Measurements from ENCODE around the gene PDK2. TPM values are rescaled to one million over a fixed set of nuclear protein-coding genes. Genes with fewer than 3 reads are reported as not detected.

The PDK2 gene
- total RNA-seq, 1 donor from 2014 or later: 17.5 TPM

GRCh38 chr17:50071692-50072091, 23.5 kb upstream of the PDK2 start:
- no peak for DNase-seq (ENCODE audit: low read depth)
- no peak for TF ChIP-seq CTCF (conservative IDR thresholded peaks at IDR 0.05; ENCODE audit: low read depth, low read length)
- no peak overlapping the region for H3K4me3 ChIP-seq (ENCODE audit: low read depth, low read length)

GRCh38 chr17:50072130-50072529, 23.0 kb upstream of the PDK2 start:
- TF ChIP-seq CTCF (conservative IDR thresholded peaks at IDR 0.05; ENCODE audit: low read depth, low read length): no peak
- H3K4me3 ChIP-seq (ENCODE audit: low read depth, low read length): no peak overlapping the region
- no peak for DNase-seq (ENCODE audit: low read depth)

- TF ChIP-seq CTCF (conservative IDR thresholded peaks at IDR 0.05; ENCODE audit: low read depth, low read length): no peak
- no peak for DNase-seq (ENCODE audit: low read depth)
- no peak overlapping the region for H3K4me3 ChIP-seq (ENCODE audit: low read depth, low read length)
Measured at GRCh38 chr17:50072925-50073324, 22.2 kb upstream of the PDK2 start.

DNA sequence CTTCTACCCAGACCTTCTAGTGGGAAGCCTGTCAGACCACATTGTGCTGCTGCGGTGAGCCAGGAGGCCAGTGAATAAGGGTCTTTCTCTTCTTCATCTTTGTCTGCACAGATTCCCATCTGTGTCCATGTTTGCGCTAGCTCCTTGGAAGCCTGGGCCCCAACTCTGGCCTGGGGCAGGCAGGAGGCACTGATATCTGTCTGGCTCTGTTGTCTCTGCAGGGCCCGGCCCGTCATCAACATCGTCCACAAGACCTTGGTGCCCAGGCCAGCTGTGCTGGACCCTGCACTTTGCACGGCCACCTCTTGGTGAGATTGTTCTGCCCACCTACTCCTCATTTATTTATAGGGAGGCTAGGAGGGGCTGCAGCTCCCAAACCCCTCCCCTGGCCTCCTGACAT, 20.9 kb upstream of the PDK2 start:
- no peak for TF ChIP-seq CTCF (conservative IDR thresholded peaks at IDR 0.05; ENCODE audit: low read depth, low read length)

GRCh38 chr17:50075446-50076032, 19.6 kb upstream of the PDK2 start:
- DNase-seq (ENCODE audit: low read depth): no peak
- TF ChIP-seq CTCF (conservative IDR thresholded peaks at IDR 0.05; ENCODE audit: low read depth, low read length): no peak
- H3K4me3 ChIP-seq (ENCODE audit: low read depth, low read length): no peak overlapping the region

More for the DNA sequence above, 20.9 kb upstream of the PDK2 start:
- no peak overlapping the region for H3K4me3 ChIP-seq (ENCODE audit: low read depth, low read length)
- no peak for DNase-seq (ENCODE audit: low read depth)

DNA sequence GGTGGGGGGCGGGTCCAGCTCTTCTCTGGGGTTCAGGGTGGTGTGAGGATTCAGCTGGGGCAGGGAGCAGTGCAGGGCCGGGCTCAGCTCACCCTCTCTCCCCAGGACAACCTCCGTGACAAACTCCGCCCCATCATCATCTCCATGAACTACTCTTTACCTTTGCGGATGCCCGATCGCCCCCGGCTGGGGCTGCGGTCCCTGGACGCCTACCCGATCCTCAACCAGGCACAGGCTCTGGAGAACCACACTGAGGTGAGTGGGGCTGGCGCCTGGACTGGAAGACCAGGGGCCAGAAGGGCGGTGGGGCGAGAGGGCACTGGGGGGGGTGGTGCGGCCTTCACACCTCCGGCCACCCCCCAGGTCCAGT, 18.9 kb upstream of the PDK2 start:
- TF ChIP-seq CTCF (conservative IDR thresholded peaks at IDR 0.05; ENCODE audit: low read depth, low read length): no peak
- H3K4me3 ChIP-seq (ENCODE audit: low read depth, low read length): no peak overlapping the region
- DNase-seq (ENCODE audit: low read depth): no peak

DNA sequence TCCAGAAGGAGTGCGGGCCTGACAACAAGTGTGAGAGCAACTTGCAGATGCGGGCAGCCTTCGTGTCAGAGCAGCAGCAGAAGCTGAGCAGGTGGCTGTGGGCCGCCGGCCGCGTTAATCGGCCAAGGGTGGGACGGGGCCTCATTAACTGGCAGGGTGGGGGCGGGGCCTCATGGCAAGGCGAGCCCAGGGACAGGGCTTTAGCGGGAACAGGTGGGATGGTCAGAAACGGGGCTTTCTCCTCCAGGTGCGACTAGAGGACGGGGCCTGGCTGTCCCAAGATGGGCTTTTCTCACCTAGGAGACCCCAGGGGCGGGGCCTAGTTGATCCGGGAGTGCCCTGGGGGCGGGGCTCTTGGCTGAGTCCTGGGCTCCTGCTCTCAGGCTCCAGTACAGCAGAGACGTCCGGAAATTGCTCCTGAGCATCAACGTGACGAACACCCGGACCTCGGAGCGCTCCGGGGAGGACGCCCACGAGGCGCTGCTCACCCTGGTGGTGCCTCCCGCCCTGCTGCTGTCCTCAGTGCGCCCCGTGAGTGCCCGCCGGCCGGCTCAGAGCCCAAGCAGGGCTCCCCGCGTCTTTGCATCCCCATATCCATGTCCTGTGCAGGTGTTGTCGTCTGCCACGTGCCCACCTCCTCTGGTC, 18.4 kb upstream of the PDK2 start:
- no peak for DNase-seq (ENCODE audit: low read depth)
- H3K4me3 ChIP-seq (ENCODE audit: low read depth, low read length): no peak overlapping the region
- TF ChIP-seq CTCF (conservative IDR thresholded peaks at IDR 0.05; ENCODE audit: low read depth, low read length): no peak
